ENCODE measurements around the gene CCDC178. TPM values are rescaled to one million over a fixed set of nuclear protein-coding genes. Genes with fewer than 3 reads are reported as not detected.

Gene CCDC178
- total and polyA plus RNA-seq, 2 experiments from 2014 or later: 1.3 TPM; not detected in 1

GRCh38 chr18:32906506-32907310 lies 533.8 kb downstream of the CCDC178 start:
- Histone ChIP-seq H3K4me2 (no peak overlapping the region), H3K27me3 (no peaks in the 10 kb centered on the region), H3K27ac (no peak overlapping the region), H3K4me1 (ENCODE audit: insufficient read depth) (no peaks in the 10 kb centered on the region), H3K79me2 (no peaks in the 10 kb centered on the region), H2AFZ (no peak overlapping the region), H3K4me3 (no peak overlapping the region), H3K9me2 (replicated peaks; ENCODE audit: insufficient read depth) (no peaks in the 10 kb centered on the region), H3K9me3 (ENCODE audit: low read depth) (no peaks in the 10 kb centered on the region), H3K36me3 (replicated peaks; ENCODE audit: insufficient read depth, low read depth) (no peaks in the 10 kb centered on the region), H4K20me1 (ENCODE audit: insufficient read depth, poor library complexity, severe bottlenecking) (no peaks in the 10 kb centered on the region)
- 96% methylated on average over 10 of the region's 10 CpGs for WGBS (ENCODE audit: low lambda C conversion rate, missing lambda C conversion rate)
- no peak for TF ChIP-seq CTCF (IDR thresholded peaks at IDR 0.05; ENCODE audit: poor library complexity)
- no peak for TF ChIP-seq EZH2 (IDR thresholded peaks at IDR 0.05; ENCODE audit: borderline replicate concordance)
- TF ChIP-seq EZH2phosphoT487 (IDR thresholded peaks at IDR 0.05; ENCODE audit: low read depth, severe bottlenecking, unreplicated experiment): no peak
- no peak for DNase-seq (ENCODE audit: low spot score)

- 96% methylated on average over 5 of the region's 5 CpGs for WGBS (ENCODE audit: low lambda C conversion rate, missing lambda C conversion rate)
- H3K4me1 ChIP-seq (ENCODE audit: insufficient read depth): no peaks in the 10 kb centered on the region
- no peaks in the 10 kb centered on the region for H3K79me2 ChIP-seq
- no peak overlapping the region for H2AFZ ChIP-seq
- no peak for DNase-seq (ENCODE audit: low spot score)
- no peaks in the 10 kb centered on the region for H4K20me1 ChIP-seq (ENCODE audit: insufficient read depth, poor library complexity, severe bottlenecking)
- no peaks in the 10 kb centered on the region for H3K27me3 ChIP-seq
- TF ChIP-seq EZH2phosphoT487 (IDR thresholded peaks at IDR 0.05; ENCODE audit: low read depth, severe bottlenecking, unreplicated experiment) (no peak), EZH2 (IDR thresholded peaks at IDR 0.05; ENCODE audit: borderline replicate concordance) (no peak), CTCF (IDR thresholded peaks at IDR 0.05; ENCODE audit: poor library complexity) (no peak)
- no peaks in the 10 kb centered on the region for H3K9me2 ChIP-seq (replicated peaks; ENCODE audit: insufficient read depth)
- no peak overlapping the region for H3K4me3 ChIP-seq
- no peak overlapping the region for H3K4me2 ChIP-seq
- no peaks in the 10 kb centered on the region for H3K9me3 ChIP-seq (ENCODE audit: low read depth)
- no peaks in the 10 kb centered on the region for H3K36me3 ChIP-seq (replicated peaks; ENCODE audit: insufficient read depth, low read depth)
- no peak overlapping the region for H3K27ac ChIP-seq
These were observed 534.9 kb downstream of the CCDC178 start for GRCh38 chr18:32905651-32906050.

GRCh38 chr18:32902568-32903330 lies 537.8 kb downstream of the CCDC178 start:
- Histone ChIP-seq H3K4me3 (no peak overlapping the region), H3K36me3 (replicated peaks; ENCODE audit: insufficient read depth, low read depth) (no peaks in the 10 kb centered on the region), H2AFZ (no peak overlapping the region), H3K4me2 (no peak overlapping the region), H3K79me2 (no peaks in the 10 kb centered on the region), H3K27ac (no peak overlapping the region), H3K9me2 (replicated peaks; ENCODE audit: insufficient read depth) (no peaks in the 10 kb centered on the region), H4K20me1 (ENCODE audit: insufficient read depth, poor library complexity, severe bottlenecking) (no peaks in the 10 kb centered on the region), H3K9me3 (ENCODE audit: low read depth) (no peaks in the 10 kb centered on the region), H3K27me3 (no peaks in the 10 kb centered on the region), H3K4me1 (ENCODE audit: insufficient read depth) (no peaks in the 10 kb centered on the region)
- whole genome bisulfite sequencing (ENCODE audit: low lambda C conversion rate, missing lambda C conversion rate): 84% methylated on average over 3 of the region's 3 CpGs
- DNase-seq (ENCODE audit: low spot score): no peak
- TF ChIP-seq CTCF (IDR thresholded peaks at IDR 0.05; ENCODE audit: poor library complexity): no peak
- TF ChIP-seq EZH2phosphoT487 (IDR thresholded peaks at IDR 0.05; ENCODE audit: low read depth, severe bottlenecking, unreplicated experiment): no peak
- no peak for TF ChIP-seq EZH2 (IDR thresholded peaks at IDR 0.05; ENCODE audit: borderline replicate concordance)
